Fibroblast of the aortic adventitia (primary cell): ENCODE results near the gene ZNF223. TPM values are rescaled to one million over a fixed set of nuclear protein-coding genes. Genes with fewer than 3 reads are reported as not detected.

Experiments used
- DNase-seq: peaks from one replicate; pipeline ENCODE4 v3.0.0-alpha.2; 2010; ENCODE audit warnings: low read depth
- H3K4me3 ChIP-seq: 2 replicates; pipeline ENCODE4 v1.5.1; 2011; ENCODE audit warnings: low read depth, mild to moderate bottlenecking, control low read depth, low read length, moderate library complexity
- CTCF ChIP-seq: IDR thresholded peaks from 2 replicates; pipeline ENCODE4 v1.5.1; 2011; ENCODE audit warnings: mild to moderate bottlenecking, low read length, control low read depth, inconsistent platforms; ENCODE audit not compliant: insufficient read depth
- total RNA-seq: library from RNA; depleted of rRNA; stranded (reverse); fragments of >200 nt; gene quantifications from 2 replicates; pipeline ENCODE4 v1.2.3, GENCODE V29; 2012; ENCODE audit warnings: low replicate concordance

Gene ZNF223
- total RNA-seq, 1 donor, result 6.5 TPM

- TF ChIP-seq CTCF, result no peak
Measured at GRCh38 chr19:44066305-44066704, 14.5 kb downstream of the ZNF223 start.

GRCh38 chr19:44069415-44069814 lies 17.6 kb downstream of the ZNF223 start:
- no peak overlapping the region for H3K4me3 ChIP-seq
- TF ChIP-seq CTCF, result no peak
- DNase-seq, result no peak

More at GRCh38 chr19:44066305-44066704, 14.5 kb downstream of the ZNF223 start:
- H3K4me3 ChIP-seq, result no peak overlapping the region
- no peak for DNase-seq

GRCh38 chr19:44071824-44072542 lies 20.1 kb downstream of the ZNF223 start, which contains the start of gene ZNF284:
ZNF284 (plus strand) TSS chr19:44072159; CDS start chr19:44076390, 4,231 bp downstream.
- peak; percentile 89 for DNase-seq
- no peak for TF ChIP-seq CTCF
- peak within 1 kb of the TSS; percentile 69 for H3K4me3 ChIP-seq

- no peak for TF ChIP-seq CTCF
- DNase-seq, result peak; percentile 13
- peak overlapping the region; percentile 69 for H3K4me3 ChIP-seq
Measured at GRCh38 chr19:44072543-44073401, 20.9 kb downstream of the ZNF223 start.

- no peak for TF ChIP-seq CTCF
- no peak for DNase-seq
- H3K4me3 ChIP-seq, result no peak overlapping the region
Measured at GRCh38 chr19:44076325-44076724, 24.5 kb downstream of the ZNF223 start.

GRCh38 chr19:44092108-44092507 lies 40.3 kb downstream of the ZNF223 start:
- no peak overlapping the region for H3K4me3 ChIP-seq
- DNase-seq, result no peak
- no peak for TF ChIP-seq CTCF
